Measurements from ENCODE around the gene AGBL1.

The AGBL1 gene

DNA sequence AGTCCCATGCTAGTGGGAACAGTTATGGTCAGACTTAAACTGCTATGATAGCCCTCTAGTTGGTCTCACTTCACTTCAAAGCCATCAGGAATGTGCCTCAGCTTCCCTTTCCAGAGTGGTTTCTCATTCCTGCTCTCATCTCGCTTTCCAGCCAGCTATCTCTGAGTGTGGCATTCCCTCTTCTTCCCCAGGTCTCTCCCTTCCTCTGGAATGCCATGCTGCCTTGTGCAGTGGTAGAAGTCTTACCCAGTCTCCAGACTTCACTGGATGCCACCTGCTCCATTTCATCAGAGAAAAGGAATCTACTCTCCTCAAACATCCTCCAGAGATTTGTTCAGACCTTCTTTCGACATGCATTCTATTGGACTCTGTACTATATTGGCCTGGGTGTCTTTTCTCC, 83.0 kb downstream of the AGBL1 start:
- no peak overlapping the region for H3K4me3 ChIP-seq (ENCODE audit: low read depth, low read length)

GRCh38 chr15:86163816-86164215, 84.1 kb downstream of the AGBL1 start:
- H3K4me3 ChIP-seq (ENCODE audit: low read depth, low read length), result no peak overlapping the region

DNA sequence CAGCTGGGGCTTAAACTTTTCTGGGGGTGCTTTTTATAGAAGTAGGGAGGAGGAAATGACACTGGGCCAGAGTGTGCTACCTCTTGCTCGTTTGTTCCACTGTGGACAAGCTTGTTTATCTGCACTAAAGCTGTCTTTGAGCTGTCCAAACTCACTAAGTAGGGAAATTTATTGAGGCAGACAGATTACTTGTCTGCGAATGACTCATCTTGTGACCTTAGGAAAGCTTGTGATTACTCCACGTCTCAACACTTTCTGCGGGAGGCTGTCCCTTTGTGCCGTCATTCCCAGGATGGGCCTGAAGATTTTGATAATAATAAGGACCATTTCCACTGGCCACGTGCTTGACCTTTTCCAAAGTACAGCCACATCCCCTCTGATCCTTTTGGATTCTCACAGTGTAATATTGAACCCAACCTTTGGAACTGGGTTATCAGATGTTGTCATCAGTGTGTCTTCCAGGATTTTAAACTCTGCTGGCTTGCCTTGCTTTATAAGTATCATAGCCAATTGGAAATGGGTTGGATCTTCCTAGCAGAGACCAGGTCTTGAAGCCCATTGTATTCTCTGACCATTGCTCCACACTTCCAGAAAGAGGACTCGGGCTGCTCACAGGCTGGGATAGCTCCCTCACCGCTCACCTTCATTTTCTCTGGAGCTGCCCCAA, 84.7 kb downstream of the AGBL1 start:
- H3K4me3 ChIP-seq (ENCODE audit: low read depth, low read length), result no peak overlapping the region

- H3K4me3 ChIP-seq (ENCODE audit: low read depth, low read length), result no peak overlapping the region
These were observed 85.9 kb downstream of the AGBL1 start for GRCh38 chr15:86165265-86166211.

GRCh38 chr15:86167841-86168240, 88.2 kb downstream of the AGBL1 start:
- no peak overlapping the region for H3K4me3 ChIP-seq (ENCODE audit: low read depth, low read length)

DNA sequence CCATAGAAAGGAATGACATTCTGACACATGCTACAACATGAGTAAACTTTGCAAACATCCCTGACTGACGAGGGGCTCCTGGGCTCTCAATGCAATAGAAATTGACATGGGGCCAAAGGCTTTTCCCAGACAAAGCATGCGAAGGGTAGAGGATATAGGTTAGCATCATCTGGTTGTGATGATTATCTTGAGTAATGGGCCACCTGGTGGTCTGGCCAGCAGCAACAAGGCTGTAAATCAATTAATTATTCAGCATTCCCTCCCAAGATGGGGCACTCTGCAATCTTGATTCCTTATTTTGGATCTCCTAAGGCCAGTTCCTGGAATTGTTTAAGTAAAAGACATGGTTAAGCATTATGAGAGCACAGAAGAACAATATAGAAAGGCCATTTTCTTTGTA, 99.2 kb downstream of the AGBL1 start:
- no peak overlapping the region for H3K4me3 ChIP-seq (ENCODE audit: low read depth, low read length)

DNA sequence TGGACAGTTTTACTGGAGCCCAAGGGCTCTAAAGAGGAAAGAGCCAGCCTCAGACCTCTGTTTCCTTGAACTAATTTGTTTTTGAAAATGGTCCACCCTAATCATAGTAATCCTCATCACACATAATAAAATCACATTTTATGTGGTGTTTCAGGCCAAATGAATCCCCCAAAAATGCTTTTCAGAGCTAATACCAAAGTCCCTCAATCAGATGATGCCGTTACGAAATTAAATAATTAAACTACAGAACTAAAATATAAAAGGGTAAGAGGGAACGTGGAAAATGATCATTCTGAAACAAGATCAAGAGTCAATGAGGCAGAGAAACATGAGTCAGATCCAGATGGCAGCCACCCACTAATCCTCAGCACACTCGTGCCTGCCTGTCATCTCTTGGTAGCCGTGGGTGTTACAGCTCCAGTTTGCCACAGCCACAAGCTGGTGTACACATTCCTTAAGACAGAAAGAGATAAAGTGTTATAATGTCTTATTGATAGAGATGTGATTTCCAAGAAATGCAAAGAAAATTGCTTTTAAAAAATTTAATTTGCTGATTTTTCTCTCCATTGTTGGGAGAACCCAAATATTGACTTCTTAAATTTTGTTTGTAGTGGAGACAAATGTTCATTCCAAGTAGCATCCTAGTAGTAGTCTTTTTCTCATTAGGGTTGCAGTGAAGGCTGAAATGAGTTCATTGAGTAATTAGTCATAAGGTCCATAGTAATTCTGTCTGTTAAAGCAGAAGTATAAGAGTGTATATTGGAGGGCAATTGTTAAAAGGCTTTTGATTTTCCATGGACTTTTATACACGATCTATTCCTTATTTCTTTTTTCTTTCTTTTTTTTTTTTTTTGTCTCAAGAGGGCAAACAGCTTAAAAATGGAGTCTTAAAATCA, 104.2 kb downstream of the AGBL1 start:
- H3K4me3 ChIP-seq (ENCODE audit: low read depth, low read length), result no peak overlapping the region

GRCh38 chr15:86193716-86194380, 114.2 kb downstream of the AGBL1 start:
- no peak overlapping the region for H3K4me3 ChIP-seq (ENCODE audit: low read depth, low read length)

- H3K4me3 ChIP-seq (ENCODE audit: low read depth, low read length), result no peak overlapping the region
These were observed 118.1 kb downstream of the AGBL1 start for GRCh38 chr15:86197770-86198169.

- H3K4me3 ChIP-seq (ENCODE audit: low read depth, low read length), result no peak overlapping the region
These were observed 119.9 kb downstream of the AGBL1 start for GRCh38 chr15:86199467-86200145.

GRCh38 chr15:86201313-86202008, 121.8 kb downstream of the AGBL1 start:
- H3K4me3 ChIP-seq (ENCODE audit: low read depth, low read length), result no peak overlapping the region

DNA sequence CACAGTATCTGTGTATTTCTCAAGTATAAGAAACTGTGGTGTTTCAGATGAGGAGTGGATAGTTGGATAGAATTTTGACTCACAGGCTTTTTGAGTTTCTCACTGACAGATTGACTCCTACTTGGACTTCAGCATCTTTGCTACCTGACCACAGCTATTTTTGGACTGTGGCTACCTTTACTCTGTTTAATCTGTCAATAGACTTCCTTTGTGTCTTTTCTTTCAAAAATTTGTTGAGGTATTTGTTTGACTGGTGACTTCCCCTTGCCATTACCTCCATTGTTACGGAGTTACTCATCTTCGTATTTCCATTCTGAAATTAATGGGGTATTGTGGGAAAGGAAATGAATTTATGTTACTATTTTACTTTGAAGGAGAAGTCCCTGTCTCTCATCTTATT, 123.8 kb downstream of the AGBL1 start:
- no peak overlapping the region for H3K4me3 ChIP-seq (ENCODE audit: low read depth, low read length)

DNA sequence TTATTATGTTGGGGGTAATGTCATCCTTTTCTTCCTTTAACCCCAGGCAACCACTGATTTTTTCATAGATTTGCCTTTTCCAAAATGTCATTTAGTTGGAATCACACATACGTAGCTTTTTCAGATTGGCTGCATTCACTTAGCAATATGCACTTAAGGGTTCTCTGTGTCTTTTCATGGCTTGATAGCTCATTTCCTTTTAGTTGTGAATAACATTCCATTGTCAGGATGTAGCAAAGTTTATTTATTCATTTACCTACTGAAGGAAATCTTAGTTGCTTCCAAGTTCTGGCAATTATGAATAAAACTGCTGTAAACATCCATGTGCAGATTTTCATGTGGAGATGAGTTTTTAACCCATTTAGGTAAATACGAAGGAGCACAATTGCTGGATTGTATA, 125.4 kb downstream of the AGBL1 start:
- no peak overlapping the region for H3K4me3 ChIP-seq (ENCODE audit: low read depth, low read length)

- no peak overlapping the region for H3K4me3 ChIP-seq (ENCODE audit: low read depth, low read length)
These were observed 133.7 kb downstream of the AGBL1 start for GRCh38 chr15:86213420-86213819.

GRCh38 chr15:86213888-86214287, 134.2 kb downstream of the AGBL1 start:
- H3K4me3 ChIP-seq (ENCODE audit: low read depth, low read length), result no peak overlapping the region

DNA sequence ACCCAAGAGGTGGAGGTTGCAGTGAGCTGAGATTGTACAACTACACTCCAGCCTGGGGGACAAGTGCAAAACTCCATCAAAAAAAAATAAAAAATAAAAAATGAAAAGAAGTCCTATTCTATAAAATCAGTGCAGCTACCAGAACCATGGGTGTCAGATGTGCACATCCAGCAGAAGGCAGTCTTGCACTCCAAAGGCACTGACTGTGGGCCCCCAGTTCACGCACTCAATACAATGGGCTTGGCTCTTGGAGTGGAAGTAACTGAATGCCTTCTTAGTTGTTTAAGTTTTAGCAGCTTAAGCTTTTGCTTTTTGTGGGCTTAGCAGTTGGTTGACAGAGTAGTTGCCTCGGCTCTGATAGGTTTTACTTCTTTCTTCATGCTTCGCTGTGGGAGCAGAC, 141.4 kb downstream of the AGBL1 start:
- no peak overlapping the region for H3K4me3 ChIP-seq (ENCODE audit: low read depth, low read length)

GRCh38 chr15:86229306-86229705, 149.6 kb downstream of the AGBL1 start:
- H3K4me3 ChIP-seq (ENCODE audit: low read depth, low read length), result no peak overlapping the region

GRCh38 chr15:86229936-86230335, 150.3 kb downstream of the AGBL1 start:
- no peak overlapping the region for H3K4me3 ChIP-seq (ENCODE audit: low read depth, low read length)

DNA sequence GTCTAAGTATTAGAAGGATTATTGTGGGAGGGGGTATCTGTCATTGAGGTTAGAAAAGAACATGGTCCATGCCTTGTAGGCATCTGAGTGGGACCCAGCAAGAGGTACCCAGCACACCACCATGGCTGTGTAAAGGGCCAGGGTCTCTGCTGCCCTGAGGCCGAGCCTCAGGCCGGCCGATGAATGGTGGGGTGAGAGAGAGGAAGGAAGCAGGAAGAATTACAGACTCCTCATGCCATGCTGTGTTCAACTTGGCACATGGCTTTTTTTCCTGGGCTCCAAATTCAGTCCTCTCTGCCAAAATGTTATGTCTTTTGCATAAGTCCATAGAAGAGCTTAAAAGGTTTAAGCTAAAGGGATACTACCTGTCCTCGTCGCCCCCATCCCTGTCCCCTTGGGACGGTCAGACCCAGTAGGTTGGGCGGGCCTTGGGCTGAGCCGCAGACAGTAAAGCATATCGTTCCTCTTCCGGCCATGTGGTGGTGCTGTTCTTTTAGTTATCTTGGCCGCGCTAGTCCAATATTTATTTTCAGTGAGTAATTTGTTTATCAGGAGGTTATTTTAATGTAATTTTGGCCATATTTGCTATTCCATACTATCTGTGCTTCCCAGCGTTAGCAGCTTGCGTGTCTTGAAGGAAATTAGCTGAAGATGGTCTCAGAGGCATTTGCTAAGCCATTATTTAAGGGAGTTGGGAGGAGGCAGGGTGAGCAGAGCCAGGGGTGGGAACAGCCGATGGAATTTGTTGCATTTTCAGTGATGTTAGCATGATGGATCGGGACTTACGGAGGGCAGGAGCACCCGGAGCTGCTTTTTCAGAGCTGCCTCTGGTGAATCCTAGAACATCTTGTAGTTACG, 152.4 kb downstream of the AGBL1 start:
- H3K4me3 ChIP-seq (ENCODE audit: low read depth, low read length), result no peak overlapping the region
